ENCODE measurements around the gene CCSER2.

CCSER2 gene

DNA sequence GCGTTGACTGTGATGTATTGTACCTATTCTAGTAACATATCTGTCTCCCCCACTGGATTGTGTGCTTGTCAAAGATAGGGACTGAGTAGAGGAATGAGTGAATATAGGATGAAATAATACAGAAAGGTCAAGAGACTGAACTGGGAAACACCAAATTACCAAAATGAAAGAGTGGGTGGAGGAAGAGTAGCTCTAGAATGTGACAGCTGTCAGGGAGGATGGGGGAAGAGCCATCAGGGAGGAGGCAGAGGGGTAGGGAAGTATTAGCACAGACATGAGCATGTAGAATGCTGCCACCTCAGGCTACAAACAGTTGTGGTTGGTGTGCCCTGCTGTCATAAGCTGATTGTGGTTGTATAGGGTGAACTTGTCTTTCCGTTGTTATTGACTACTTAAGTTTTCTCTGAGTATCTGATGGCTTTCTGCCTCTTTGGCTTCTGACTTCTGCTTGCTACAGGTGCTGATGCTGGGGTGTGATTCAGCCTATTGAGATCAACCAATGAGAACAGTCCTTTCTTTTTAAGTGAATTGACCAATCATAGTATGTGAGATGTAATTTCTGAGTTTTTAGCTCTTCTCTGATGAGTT lies 5.6 kb downstream of the CCSER2 start:
- no peaks in the 10 kb centered on the region for H3K9me3 ChIP-seq
- H3K36me3 ChIP-seq: no peaks in the 10 kb centered on the region
- TF ChIP-seq, protein P1, sequence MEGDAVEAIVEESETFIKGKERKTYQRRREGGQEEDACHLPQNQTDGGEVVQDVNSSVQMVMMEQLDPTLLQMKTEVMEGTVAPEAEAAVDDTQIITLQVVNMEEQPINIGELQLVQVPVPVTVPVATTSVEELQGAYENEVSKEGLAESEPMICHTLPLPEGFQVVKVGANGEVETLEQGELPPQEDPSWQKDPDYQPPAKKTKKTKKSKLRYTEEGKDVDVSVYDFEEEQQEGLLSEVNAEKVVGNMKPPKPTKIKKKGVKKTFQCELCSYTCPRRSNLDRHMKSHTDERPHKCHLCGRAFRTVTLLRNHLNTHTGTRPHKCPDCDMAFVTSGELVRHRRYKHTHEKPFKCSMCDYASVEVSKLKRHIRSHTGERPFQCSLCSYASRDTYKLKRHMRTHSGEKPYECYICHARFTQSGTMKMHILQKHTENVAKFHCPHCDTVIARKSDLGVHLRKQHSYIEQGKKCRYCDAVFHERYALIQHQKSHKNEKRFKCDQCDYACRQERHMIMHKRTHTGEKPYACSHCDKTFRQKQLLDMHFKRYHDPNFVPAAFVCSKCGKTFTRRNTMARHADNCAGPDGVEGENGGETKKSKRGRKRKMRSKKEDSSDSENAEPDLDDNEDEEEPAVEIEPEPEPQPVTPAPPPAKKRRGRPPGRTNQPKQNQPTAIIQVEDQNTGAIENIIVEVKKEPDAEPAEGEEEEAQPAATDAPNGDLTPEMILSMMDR (IDR thresholded peaks at IDR 0.05; ENCODE audit: low read depth, low read length): no peak
- DNase-seq: no peak
- no peak overlapping the region for H3K4me3 ChIP-seq (ENCODE audit: low read depth, low read length)
- no peaks in the 10 kb centered on the region for H3K27me3 ChIP-seq
- H3K4me1 ChIP-seq: peaks cover 18% of the 10 kb centered on the region

DNA sequence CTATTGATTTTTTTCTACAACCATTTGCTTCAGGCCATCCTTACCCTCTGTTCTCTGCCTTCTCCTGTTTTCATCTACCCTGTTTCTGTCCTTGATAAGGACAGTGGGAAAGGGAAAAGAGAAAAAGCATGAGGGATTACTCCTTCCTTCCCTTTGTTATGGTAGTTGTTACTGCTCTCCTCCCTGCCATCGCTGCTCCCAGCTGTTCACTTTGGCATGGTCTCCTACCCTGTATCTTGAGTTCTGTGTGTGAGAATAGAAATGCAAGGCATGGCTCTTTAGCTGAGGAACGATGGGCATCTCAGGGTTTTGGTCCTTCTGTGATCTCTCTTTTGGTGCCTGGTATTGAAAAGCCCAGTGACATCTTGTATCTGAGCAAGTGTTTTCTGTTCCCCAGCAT lies 6.4 kb downstream of the CCSER2 start:
- Histone ChIP-seq H3K27me3 (no peaks in the 10 kb centered on the region), H3K4me3 (ENCODE audit: low read depth, low read length) (no peak overlapping the region), H3K4me1 (peaks cover 18% of the 10 kb centered on the region), H3K36me3 (no peaks in the 10 kb centered on the region), H3K9me3 (no peaks in the 10 kb centered on the region)
- no peak for DNase-seq
- TF ChIP-seq, protein P1 (IDR thresholded peaks at IDR 0.05; ENCODE audit: low read depth, low read length): no peak

DNA sequence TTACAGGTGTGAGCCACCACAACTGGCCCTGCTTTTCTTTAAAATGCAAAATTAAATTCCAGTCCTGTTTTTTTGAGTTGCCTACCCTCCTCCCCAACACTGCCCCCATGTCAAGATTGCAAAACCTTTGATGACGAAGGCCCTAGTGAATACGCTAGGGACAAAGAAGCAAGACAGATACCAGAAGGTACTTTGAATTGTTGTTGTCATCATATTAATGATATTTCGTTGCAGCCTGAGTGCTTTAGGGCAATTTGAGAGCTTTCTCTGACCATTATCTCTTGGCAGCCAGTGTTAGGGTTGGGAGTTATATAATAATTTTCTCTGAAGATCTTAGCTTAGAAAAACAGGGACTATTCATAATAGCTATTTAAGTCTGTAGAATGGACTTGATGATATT lies 7.1 kb downstream of the CCSER2 start:
- no peaks in the 10 kb centered on the region for H3K27me3 ChIP-seq
- DNase-seq: peak; percentile 45
- H3K36me3 ChIP-seq: no peaks in the 10 kb centered on the region
- no peak overlapping the region for H3K4me3 ChIP-seq (ENCODE audit: low read depth, low read length)
- TF ChIP-seq, protein P1 (IDR thresholded peaks at IDR 0.05; ENCODE audit: low read depth, low read length): no peak
- peaks cover 18% of the 10 kb centered on the region for H3K4me1 ChIP-seq
- no peaks in the 10 kb centered on the region for H3K9me3 ChIP-seq

DNA sequence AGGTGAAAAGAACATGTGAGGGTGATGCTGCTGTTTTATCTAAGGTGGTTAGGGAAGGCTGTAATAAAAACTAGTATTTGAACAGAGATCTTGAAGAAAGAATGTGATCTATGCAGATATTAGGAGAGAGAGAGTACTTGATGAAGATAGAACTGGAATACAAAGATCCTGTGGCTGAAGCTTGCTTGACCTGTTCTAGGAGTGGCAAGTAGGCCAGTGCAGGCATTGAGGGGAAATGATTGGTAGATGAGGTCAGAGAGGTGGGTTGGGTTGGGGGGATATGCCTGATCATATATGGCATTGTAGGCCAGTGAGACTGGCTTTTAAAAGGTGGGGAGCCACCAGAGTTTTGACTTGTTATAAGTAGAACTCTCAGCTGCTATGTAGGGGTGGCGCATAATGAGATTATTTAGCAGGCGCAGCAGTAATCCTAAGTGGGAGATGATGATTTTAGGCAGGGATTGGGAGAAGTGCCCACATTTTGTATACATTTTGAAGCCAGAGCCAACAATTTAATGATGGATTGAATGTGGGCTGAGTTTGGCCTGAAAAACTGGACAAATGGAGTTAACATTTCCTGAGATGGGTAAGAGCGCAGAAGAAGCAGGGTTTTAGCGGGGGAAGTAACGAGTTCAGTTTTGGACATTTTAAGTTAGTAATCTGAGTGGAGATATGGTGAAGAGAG lies 8.2 kb downstream of the CCSER2 start:
- no peaks in the 10 kb centered on the region for H3K9me3 ChIP-seq
- H3K4me1 ChIP-seq: peaks cover 18% of the 10 kb centered on the region
- TF ChIP-seq, protein P1 (IDR thresholded peaks at IDR 0.05; ENCODE audit: low read depth, low read length): no peak
- no peaks in the 10 kb centered on the region for H3K27me3 ChIP-seq
- no peak overlapping the region for H3K4me3 ChIP-seq (ENCODE audit: low read depth, low read length)
- no peaks in the 10 kb centered on the region for H3K36me3 ChIP-seq
- DNase-seq: no peak

DNA sequence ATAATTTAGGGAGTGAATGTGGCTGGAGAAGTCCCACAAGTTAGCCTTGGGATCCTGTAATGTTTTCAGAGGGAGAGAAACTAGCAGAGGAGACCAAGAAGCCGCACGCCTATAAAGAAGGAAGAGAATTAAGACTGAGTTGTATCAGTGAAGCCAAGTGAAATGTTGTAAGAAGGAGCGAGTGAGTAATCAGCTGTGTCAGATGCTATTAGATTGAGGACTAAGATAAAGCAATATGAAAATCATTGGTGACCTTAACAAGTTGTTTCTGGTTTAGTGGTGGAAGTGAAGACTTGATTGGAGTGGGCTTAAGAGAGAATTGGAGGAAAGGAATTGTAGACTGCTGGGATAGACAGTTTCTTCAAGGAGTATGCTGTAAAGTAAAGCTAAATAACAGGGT lies 8.8 kb downstream of the CCSER2 start:
- Histone ChIP-seq H3K36me3 (no peaks in the 10 kb centered on the region), H3K4me3 (ENCODE audit: low read depth, low read length) (no peak overlapping the region), H3K4me1 (peaks cover 18% of the 10 kb centered on the region), H3K9me3 (no peaks in the 10 kb centered on the region), H3K27me3 (no peaks in the 10 kb centered on the region)
- no peak for DNase-seq
- TF ChIP-seq, protein P1 (IDR thresholded peaks at IDR 0.05; ENCODE audit: low read depth, low read length): no peak

DNA sequence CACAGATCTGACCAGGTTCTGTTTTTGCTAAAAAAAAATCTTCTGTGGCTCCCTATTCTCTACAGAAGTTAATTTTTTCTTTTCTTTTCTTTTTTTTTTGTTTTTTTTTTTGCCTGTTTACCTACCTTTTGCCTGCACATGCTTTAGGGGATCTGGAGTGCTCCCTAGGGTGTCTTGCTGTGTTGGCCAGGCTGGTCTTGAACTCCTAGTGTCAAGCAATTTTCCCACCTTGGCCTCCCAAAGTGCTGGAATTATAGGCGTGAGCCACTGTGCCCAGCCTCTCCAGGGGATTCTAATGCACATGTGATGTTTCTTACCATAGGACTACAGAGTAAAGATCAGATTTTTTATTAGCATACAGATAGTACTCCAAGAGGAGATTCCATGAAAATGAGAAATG lies 10.6 kb downstream of the CCSER2 start:
- Histone ChIP-seq H3K4me3 (ENCODE audit: low read depth, low read length) (no peak overlapping the region), H3K9me3 (no peaks in the 10 kb centered on the region), H3K27me3 (no peaks in the 10 kb centered on the region), H3K4me1 (peaks cover 21% of the 10 kb centered on the region), H3K36me3 (no peaks in the 10 kb centered on the region)
- TF ChIP-seq, protein P1 (IDR thresholded peaks at IDR 0.05; ENCODE audit: low read depth, low read length): no peak
- no peak for DNase-seq

All from BE2C (cell line).